COLO829 (cell line): ENCODE measurements around the gene UBR4.

Experiments
- DNase-seq: peaks from one replicate; pipeline ENCODE4 v3.0.0; 2012; ENCODE audit warnings: low spot score

UBR4 gene

GRCh38 chr1:19071674-19072281 is 138.3 kb downstream of the UBR4 start:
- DNase-seq: no peak

GRCh38 chr1:19070891-19071621 is 139.0 kb downstream of the UBR4 start:
- DNase-seq: no peak

GRCh38 chr1:19070197-19070651 is 139.8 kb downstream of the UBR4 start:
- no peak for DNase-seq

- DNase-seq: no peak
These were observed 141.3 kb downstream of the UBR4 start for GRCh38 chr1:19068639-19069276.

- DNase-seq: no peak
These were observed 142.0 kb downstream of the UBR4 start for GRCh38 chr1:19067912-19068638.

- DNase-seq: no peak
These were observed 142.7 kb downstream of the UBR4 start for GRCh38 chr1:19067182-19067911.

GRCh38 chr1:19066874-19067181 is 143.2 kb downstream of the UBR4 start:
- peak; percentile 55 for DNase-seq

- DNase-seq: no peak
These were observed 143.7 kb downstream of the UBR4 start for GRCh38 chr1:19066248-19066873.

GRCh38 chr1:19065526-19066247 is 144.4 kb downstream of the UBR4 start:
- DNase-seq: no peak

- no peak for DNase-seq
These were observed 145.1 kb downstream of the UBR4 start for GRCh38 chr1:19064906-19065450.

GRCh38 chr1:19063122-19063521 is 146.9 kb downstream of the UBR4 start:
- no peak for DNase-seq

- no peak for DNase-seq
These were observed 147.6 kb downstream of the UBR4 start for GRCh38 chr1:19062258-19063029.

GRCh38 chr1:19061798-19062197 is 148.3 kb downstream of the UBR4 start:
- no peak for DNase-seq

- no peak for DNase-seq
These were observed 148.7 kb downstream of the UBR4 start for GRCh38 chr1:19061343-19061742.

- DNase-seq: no peak
These were observed 150.3 kb downstream of the UBR4 start for GRCh38 chr1:19059773-19060172.

GRCh38 chr1:19058476-19058797 is 151.6 kb downstream of the UBR4 start:
- no peak for DNase-seq

GRCh38 chr1:19057784-19058475 is 152.1 kb downstream of the UBR4 start:
- no peak for DNase-seq

GRCh38 chr1:19057182-19057779 is 152.8 kb downstream of the UBR4 start:
- no peak for DNase-seq

- no peak for DNase-seq
These were observed 154.4 kb downstream of the UBR4 start for GRCh38 chr1:19055701-19056100.
